Left lung (tissue), 10 donors: Measurements from ENCODE around the gene PREX1. TPM values are rescaled to one million over a fixed set of nuclear protein-coding genes. Genes with fewer than 3 reads are reported as not detected.

Experiments
- ATAC-seq: fragments of 200-7000 bp; cut with Tn5 transposase; one replicate; pipeline ENCODE4 v1.9.1; 2020; ENCODE audit warnings: moderate library complexity
- DNase-seq, 4 donors: peaks; one replicate each; pipeline ENCODE4 v3.0.0-alpha.2; 2013 to 2020
- H3K27ac ChIP-seq, 2 donors: fragments of 200-600 bp; sonication (generic) in 1 of 2; one replicate each; pipeline versions ENCODE4 v1.5.0 to v1.8.0; 2020 to 2021
- H3K27me3 ChIP-seq, 2 donors: fragments of 200-600 bp; sonication (generic) in 1 of 2; one replicate each; pipeline versions ENCODE4 v1.5.0 to v1.8.0; 2020 to 2021
- H3K36me3 ChIP-seq, 2 donors: fragments of 200-600 bp; sonication (generic) in 1 of 2; one replicate each; pipeline versions ENCODE4 v1.5.0 to v1.8.0; 2020 to 2021
- H3K4me1 ChIP-seq, 2 donors: fragments of 200-600 bp; one replicate each; pipeline ENCODE4 v1.8.0; 2021
- H3K4me3 ChIP-seq, 2 donors: fragments of 200-600 bp; sonication (generic) in 1 of 2; one replicate each; pipeline versions ENCODE4 v1.5.0 to v1.8.0; 2020 to 2021; ENCODE audit warnings: mild to moderate bottlenecking in 1 of 2
- H3K9me3 ChIP-seq, 2 donors: fragments of 200-600 bp; sonication (generic) in 1 of 2; one replicate each; pipeline versions ENCODE4 v1.5.0 to v1.8.0; 2020 to 2021
- CTCF ChIP-seq, 2 donors: fragments of 200-600 bp; sonication (generic) in 1 of 2; IDR thresholded peaks; one replicate each; pipeline versions ENCODE4 v1.5.0 to v1.8.0; 2021; ENCODE audit warnings: antibody characterized with exemption in 2 of 2
- intact Hi-C, 2 donors: fragments of 100-400 bp; cut with DNase I; formaldehyde crosslinking; loops; one replicate each; pipeline versions ENCODE4 v1.11.2 to v1.14.2; 2022
- polyA plus RNA-seq, 6 donors: library from polyadenylated mRNA; unstranded; fragments of 120-200 nt; gene quantifications; one replicate each; pipeline ENCODE4 v1.2.1, GENCODE V29; 2013; ENCODE audit not compliant: insufficient read length in 6 of 6
- total RNA-seq, 2 donors: library from RNA; stranded (reverse); fragmentation: NEBNext Ultra II Directional; extraction: Animal tissue kit (Norgen Biotek cat#: 25700); gene quantifications; one replicate each; pipeline ENCODE4 v1.2.1, GENCODE V29; 2021
- donor health status: DM: no; HTN: yes; CAD: no.
- donor health status: DM: no; HTN: no; CAD: no.

PREX1 gene
- total and polyA plus RNA-seq, 8 donors: 20.3 to 111 (median 26.1) TPM

GRCh38 chr20:48739395-48740291 is 88.2 kb downstream of the PREX1 start:
- intact Hi-C loops: no loop called here
- ATAC-seq (no peak), DNase-seq (no peak)
- Histone ChIP-seq H3K4me1 (peaks cover 7 to 58% of the 10 kb centered on the region in 2 donors), H3K9me3 (no peaks in the 10 kb centered on the region), H3K27ac (peak overlapping the region in 1 of 2 donors; percentile 55), H3K4me3 (no peak overlapping the region), H3K27me3 (no peaks in the 10 kb centered on the region), H3K36me3 (peaks cover 0 to 68% of the 10 kb centered on the region in 2 donors)
- no peak for TF ChIP-seq CTCF (IDR thresholded peaks at IDR 0.05)

GRCh38 chr20:48738399-48739304 is 89.1 kb downstream of the PREX1 start:
- DNase-seq (peak in 1 of 4 donors; percentile 47), ATAC-seq (no peak)
- TF ChIP-seq CTCF (IDR thresholded peaks at IDR 0.05): no peak
- Histone ChIP-seq H3K4me3 (no peak overlapping the region), H3K9me3 (no peaks in the 10 kb centered on the region), H3K36me3 (peaks cover 0 to 68% of the 10 kb centered on the region in 2 donors), H3K27ac (peak overlapping the region; percentile 13 to 55), H3K27me3 (no peaks in the 10 kb centered on the region), H3K4me1 (peaks cover 7 to 68% of the 10 kb centered on the region in 2 donors)
- intact Hi-C loops: no loop called here

- DNase-seq (no peak), ATAC-seq (no peak)
- no peak for TF ChIP-seq CTCF (IDR thresholded peaks at IDR 0.05)
- no peaks in the 10 kb centered on the region for H3K27me3 ChIP-seq
- peak overlapping the region in 1 of 2 donors; percentile 55 for H3K27ac ChIP-seq
- intact Hi-C loops: no loop called here
- H3K36me3 ChIP-seq: peaks cover 0 to 68% of the 10 kb centered on the region in 2 donors
- H3K4me1 ChIP-seq: peaks cover 7 to 72% of the 10 kb centered on the region in 2 donors
- no peaks in the 10 kb centered on the region for H3K9me3 ChIP-seq
- H3K4me3 ChIP-seq: no peak overlapping the region
Observed at GRCh38 chr20:48738094-48738398, 89.8 kb downstream of the PREX1 start.

GRCh38 chr20:48737434-48738093 is 90.2 kb downstream of the PREX1 start:
- peaks cover 0 to 68% of the 10 kb centered on the region in 2 donors for H3K36me3 ChIP-seq
- H3K27ac ChIP-seq: peak overlapping the region in 1 of 2 donors; percentile 55
- peaks cover 7 to 77% of the 10 kb centered on the region in 2 donors for H3K4me1 ChIP-seq
- no peak overlapping the region for H3K4me3 ChIP-seq
- no peak for TF ChIP-seq CTCF (IDR thresholded peaks at IDR 0.05)
- DNase-seq: no peak
- H3K27me3 ChIP-seq: no peaks in the 10 kb centered on the region
- no peaks in the 10 kb centered on the region for H3K9me3 ChIP-seq
- no peak for ATAC-seq
- intact Hi-C loops: no loop called here
